D721Med (cell line): Measurements from ENCODE around the gene TXN.
"Not testable (repeated sequence)": the region's sequence is repeated elsewhere in the genome, so short reads cannot be mapped to it uniquely, and the experiment has no call there.

Experiments used
- DNase-seq: peaks from one replicate; pipeline ENCODE4 v3.0.0; 2011; ENCODE audit warnings: low spot score; ENCODE audit not compliant: insufficient read length
- FAIRE-seq: peaks from 2 replicates; lab custom pipeline; 2011; peaks lifted over from hg19 to GRCh38; lab: Jason Lieb, UNC
- CTCF ChIP-seq: IDR thresholded peaks from 2 replicates; pipeline ENCODE4 v1.5.1; 2012; ENCODE audit warnings: mild to moderate bottlenecking, control low read depth; ENCODE audit not compliant: insufficient read depth; ENCODE audit errors: missing control alignments

The TXN gene

GRCh38 chr9:110257956-110258355 lies 1.6 kb upstream of the TXN start:
- DNase-seq = no peak
- no peak for FAIRE-seq
- no peak for TF ChIP-seq CTCF

- TF ChIP-seq CTCF = no peak
- DNase-seq (no peak), FAIRE-seq (no peak)
These were observed 962 bp upstream of the TXN start for GRCh38 chr9:110257097-110257841.

- FAIRE-seq = no peak
- no peak for DNase-seq
- TF ChIP-seq CTCF = no peak
These were observed 586 bp downstream of the TXN start for GRCh38 chr9:110255463-110256379.

- FAIRE-seq (no peak), DNase-seq (no peak)
- TF ChIP-seq CTCF = no peak
These were observed 1.3 kb downstream of the TXN start for GRCh38 chr9:110255034-110255462.

GRCh38 chr9:110254500-110254899 lies 1.8 kb downstream of the TXN start:
- no peak for TF ChIP-seq CTCF
- DNase-seq (no peak), FAIRE-seq (no peak)

- TF ChIP-seq CTCF = no peak
- FAIRE-seq (no peak), DNase-seq (no peak)
These were observed 3.7 kb downstream of the TXN start for GRCh38 chr9:110252509-110253139.

GRCh38 chr9:110251770-110252169 lies 4.5 kb downstream of the TXN start:
- FAIRE-seq = not testable (repeated sequence)

More at GRCh38 chr9:110251770-110252169, 4.5 kb downstream of the TXN start:
- not testable (repeated sequence) for DNase-seq
